GM23338 (cell line): ENCODE measurements around the gene HNF1A. TPM values are rescaled to one million over a fixed set of nuclear protein-coding genes. Genes with fewer than 3 reads are reported as not detected.

Experiments used
- ATAC-seq: fragments of 200-7000 bp; cut with Tn5 transposase; 3 replicates; pipeline ENCODE4 v1.9.1; 2020
- DNase-seq: peaks from one replicate; pipeline ENCODE4 v3.0.0-alpha.2; 2015; ENCODE audit warnings: low spot score
- H2AFZ ChIP-seq: fragments of 200-600 bp; sonication (generic); 2 replicates; pipeline ENCODE4 v1.8.0; 2016; ENCODE audit warnings: antibody characterized with exemption, mild to moderate bottlenecking, moderate library complexity
- H3F3A ChIP-seq: fragments of 200-600 bp; sonication (generic); replicated peaks from 2 replicates; pipeline ENCODE4 v1.8.0; 2017; ENCODE audit warnings: antibody characterized with exemption, mixed run types, low read depth
- H3K27ac ChIP-seq: fragments of 200-600 bp; sonication (generic); 2 replicates; pipeline ENCODE4 v1.6.1; 2016; ENCODE audit warnings: low read depth
- H3K27me3 ChIP-seq: fragments of 200-600 bp; sonication (generic); 2 replicates; pipeline ENCODE4 v1.8.0; 2016; ENCODE audit warnings: mild to moderate bottlenecking, mixed run types, moderate library complexity; ENCODE audit not compliant: insufficient read depth
- H3K36me3 ChIP-seq: fragments of 200-600 bp; sonication (generic); 2 replicates; pipeline ENCODE4 v1.8.0; 2016; ENCODE audit warnings: mild to moderate bottlenecking; ENCODE audit not compliant: insufficient read depth
- H3K4me1 ChIP-seq: fragments of 200-600 bp; sonication (generic); 2 replicates; pipeline ENCODE4 v1.8.0; 2016; ENCODE audit warnings: mild to moderate bottlenecking, moderate library complexity; ENCODE audit not compliant: insufficient read depth
- H3K4me2 ChIP-seq: fragments of 200-600 bp; sonication (generic); 2 replicates; pipeline ENCODE4 v1.7.1; 2017; ENCODE audit warnings: mixed run types
- H3K4me3 ChIP-seq: fragments of 200-600 bp; sonication (generic); 2 replicates; pipeline ENCODE4 v1.6.1; 2016; ENCODE audit warnings: mixed run types
- H3K79me2 ChIP-seq: fragments of 200-600 bp; sonication (generic); replicated peaks from 2 replicates; pipeline ENCODE4 v1.8.0; 2017; ENCODE audit warnings: mild to moderate bottlenecking; ENCODE audit not compliant: insufficient read depth
- H3K9me2 ChIP-seq: fragments of 200-600 bp; sonication (generic); 2 replicates; pipeline ENCODE4 v1.8.0; 2017; ENCODE audit not compliant: insufficient read depth
- H4K20me1 ChIP-seq: fragments of 200-600 bp; sonication (generic); replicated peaks from 2 replicates; pipeline ENCODE4 v1.8.0; 2017; ENCODE audit warnings: mild to moderate bottlenecking; ENCODE audit not compliant: insufficient read depth
- H3K27ac Mint-ChIP-seq: 2 replicates; pipeline ENCODE4 v1.8.0; 2020; ENCODE audit warnings: inconsistent platforms, mild to moderate bottlenecking, moderate library complexity, mixed read lengths
- H3K27me3 Mint-ChIP-seq: 3 replicates; pipeline ENCODE4 v1.8.0; 2022; ENCODE audit warnings: low read depth, mild to moderate bottlenecking, moderate library complexity, mixed read lengths, inconsistent platforms; ENCODE audit not compliant: insufficient read depth, poor library complexity
- H3K36me3 Mint-ChIP-seq: 3 replicates; pipeline ENCODE4 v1.8.0; 2021; ENCODE audit warnings: low read depth, mild to moderate bottlenecking, inconsistent platforms, moderate library complexity, mixed read lengths
- H3K4me1 Mint-ChIP-seq: 3 replicates; pipeline ENCODE4 v1.8.0; 2020; ENCODE audit warnings: mild to moderate bottlenecking, inconsistent platforms, mixed read lengths
- H3K4me3 Mint-ChIP-seq: 3 replicates; pipeline ENCODE4 v1.8.0; 2021; ENCODE audit warnings: moderate library complexity, mild to moderate bottlenecking, inconsistent platforms, mixed read lengths
- H3K9me3 Mint-ChIP-seq: 3 replicates; pipeline ENCODE4 v1.8.0; 2020; ENCODE audit warnings: moderate library complexity, mild to moderate bottlenecking, inconsistent platforms, mixed read lengths
- CTCF ChIP-seq, 2 experiments: fragments of 200-600 bp in 1 of 2; sonication (generic) in 1 of 2; conservative IDR thresholded peaks; 2 replicates each; pipeline versions ENCODE4 v1.5.1 to v1.6.1; 2016 to 2017; ENCODE audit warnings: antibody characterized with exemption in 2 of 2, low read depth in 2 of 2, mild to moderate bottlenecking in 2 of 2, moderate library complexity in 1 of 2
- EZH2 ChIP-seq: fragments of 200-600 bp; sonication (generic); IDR thresholded peaks from one replicate; pipeline ENCODE4 v1.8.0; 2017; ENCODE audit warnings: antibody characterized with exemption, mild to moderate bottlenecking, low read depth; ENCODE audit not compliant: unreplicated experiment
- EZH2phosphoT487 ChIP-seq: fragments of 200-600 bp; sonication (generic); IDR thresholded peaks from one replicate; pipeline ENCODE4 v1.8.1; 2018; ENCODE audit warnings: antibody characterized with exemption; ENCODE audit not compliant: unreplicated experiment
- JUNB ChIP-seq: IDR thresholded peaks from one replicate; pipeline ENCODE4 v1.6.1; 2016; ENCODE audit warnings: antibody characterized with exemption; ENCODE audit not compliant: unreplicated experiment
- NANOG ChIP-seq: IDR thresholded peaks from 2 replicates; pipeline ENCODE4 v1.6.1; 2016; ENCODE audit warnings: antibody characterized with exemption, borderline replicate concordance
- REST ChIP-seq: IDR thresholded peaks from one replicate; pipeline ENCODE4 v1.6.1; 2018; ENCODE audit warnings: antibody characterized with exemption; ENCODE audit not compliant: unreplicated experiment
- STAT1 ChIP-seq: IDR thresholded peaks from one replicate; pipeline ENCODE4 v1.6.1; 2016; ENCODE audit warnings: antibody characterized with exemption; ENCODE audit not compliant: unreplicated experiment
- ZNF331 ChIP-seq: fragments of 250-450 bp; sonication (Bioruptor Pico); IDR thresholded peaks from 2 replicates; pipeline ENCODE4 v1.5.0; 2020; ENCODE audit warnings: low read depth, mild to moderate bottlenecking, moderate library complexity
- ZNF462 ChIP-seq: fragments of 250-450 bp; sonication (Bioruptor Pico); IDR thresholded peaks from 2 replicates; pipeline ENCODE4 v1.5.0; 2020; ENCODE audit warnings: mild to moderate bottlenecking, moderate library complexity
- polyA plus RNA-seq: library from polyadenylated mRNA; unstranded; fragments of >200 nt; fragmentation: Nextera tagmentation; extraction: Ambion mirVana; gene quantifications from 2 replicates; pipeline ENCODE4 v1.2.1, GENCODE V29; 2016
- total RNA-seq: library from RNA; depleted of rRNA; stranded (reverse); fragments of >200 nt; shearing (Covaris generic); gene quantifications from 2 replicates; pipeline ENCODE4 v1.2.3, GENCODE V29; 2014

Gene HNF1A
- total and polyA plus RNA-seq, 2 experiments from 2014 or later: 0.11 TPM; not detected in 1

- no peaks in the 10 kb centered on the region for H4K20me1 ChIP-seq
- no peak overlapping the region for H3K4me3 Mint-ChIP-seq
- no peaks in the 10 kb centered on the region for H3K9me3 Mint-ChIP-seq
- H3F3A ChIP-seq: 0 out of 2 replicates have a peak, but pooled peaks cover 2% of the 10 kb centered on the region
- H3K9me2 ChIP-seq: no peaks in the 10 kb centered on the region
- H3K27ac ChIP-seq: no peak overlapping the region
- peaks cover 16% of the 10 kb centered on the region for H3K4me1 Mint-ChIP-seq
- peaks cover 8% of the 10 kb centered on the region for H3K27me3 Mint-ChIP-seq
- H2AFZ ChIP-seq: no peak overlapping the region
- no peaks in the 10 kb centered on the region for H3K36me3 Mint-ChIP-seq
- H3K4me3 ChIP-seq: no peak overlapping the region
- ATAC-seq (no peak), DNase-seq (no peak)
- no peaks in the 10 kb centered on the region for H3K36me3 ChIP-seq
- TF ChIP-seq REST: no peak
- TF ChIP-seq EZH2: no peak
- no peak for TF ChIP-seq STAT1
- TF ChIP-seq ZNF331 (CRISPR knock-in tag): no peak
- no peak for TF ChIP-seq CTCF (conservative IDR thresholded peaks at IDR 0.05; ENCODE audit: low read depth in 2 of 2)
- no peak for TF ChIP-seq NANOG
- TF ChIP-seq EZH2phosphoT487: no peak
- no peak for TF ChIP-seq JUNB
- TF ChIP-seq ZNF462 (CRISPR knock-in tag): no peak
- no peak overlapping the region for H3K27ac Mint-ChIP-seq
- no peaks in the 10 kb centered on the region for H3K79me2 ChIP-seq
- no peaks in the 10 kb centered on the region for H3K27me3 ChIP-seq
- H3K4me1 ChIP-seq: no peaks in the 10 kb centered on the region; the same call in 1 of the 2 replicates
- H3K4me2 ChIP-seq: no peak overlapping the region
Measured at GRCh38 chr12:120970310-120970709, 8.0 kb upstream of the HNF1A start.
